ENCODE data around the gene KCTD17.

Gene KCTD17

GRCh38 chr22:37044634-37045625 is 6.6 kb upstream of the KCTD17 start:
- DNase-seq: no peak

GRCh38 chr22:37045958-37046357 is 5.6 kb upstream of the KCTD17 start:
- no peak for DNase-seq

GRCh38 chr22:37046589-37046988 is 5.0 kb upstream of the KCTD17 start:
- no peak for DNase-seq

- no peak for DNase-seq
These were observed 4.5 kb upstream of the KCTD17 start for GRCh38 chr22:37047006-37047405.

- DNase-seq: no peak
These were observed 3.4 kb upstream of the KCTD17 start for GRCh38 chr22:37048133-37048532.

- no peak for DNase-seq
These were observed 2.3 kb upstream of the KCTD17 start for GRCh38 chr22:37049224-37049623.

- DNase-seq: no peak
These were observed 629 bp upstream of the KCTD17 start for GRCh38 chr22:37050913-37051312.

GRCh38 chr22:37052386-37053309 is 1.1 kb downstream of the KCTD17 start:
- no peak for DNase-seq

- no peak for DNase-seq
These were observed 1.9 kb downstream of the KCTD17 start for GRCh38 chr22:37053310-37054055.

GRCh38 chr22:37054056-37054395 is 2.5 kb downstream of the KCTD17 start:
- no peak for DNase-seq

- DNase-seq: no peak
These were observed 3.2 kb downstream of the KCTD17 start for GRCh38 chr22:37054600-37055365.

GRCh38 chr22:37056246-37056645 is 4.7 kb downstream of the KCTD17 start:
- DNase-seq: no peak

GRCh38 chr22:37057226-37057625 is 5.7 kb downstream of the KCTD17 start:
- no peak for DNase-seq

- no peak for DNase-seq
These were observed 6.4 kb downstream of the KCTD17 start for GRCh38 chr22:37057796-37058510.

- DNase-seq: no peak
These were observed 7.6 kb downstream of the KCTD17 start for GRCh38 chr22:37058917-37059701.

- DNase-seq: no peak
These were observed 8.4 kb downstream of the KCTD17 start for GRCh38 chr22:37059876-37060449.

GRCh38 chr22:37060801-37061610 is 9.5 kb downstream of the KCTD17 start:
- no peak for DNase-seq

GRCh38 chr22:37061611-37062375 is 10.3 kb downstream of the KCTD17 start:
- no peak for DNase-seq

GRCh38 chr22:37062376-37062675 is 10.8 kb downstream of the KCTD17 start:
- DNase-seq: no peak
